GDM1 (cell line): Measurements from ENCODE around the gene ING3.
"Not testable (repeated sequence)": the region's sequence is repeated elsewhere in the genome, so short reads cannot be mapped to it uniquely, and the experiment has no call there.

Experiments used
- DNase-seq: peaks from one replicate; lab custom pipeline; 2025; lab: John Stamatoyannopoulos, UW

Gene ING3

DNA sequence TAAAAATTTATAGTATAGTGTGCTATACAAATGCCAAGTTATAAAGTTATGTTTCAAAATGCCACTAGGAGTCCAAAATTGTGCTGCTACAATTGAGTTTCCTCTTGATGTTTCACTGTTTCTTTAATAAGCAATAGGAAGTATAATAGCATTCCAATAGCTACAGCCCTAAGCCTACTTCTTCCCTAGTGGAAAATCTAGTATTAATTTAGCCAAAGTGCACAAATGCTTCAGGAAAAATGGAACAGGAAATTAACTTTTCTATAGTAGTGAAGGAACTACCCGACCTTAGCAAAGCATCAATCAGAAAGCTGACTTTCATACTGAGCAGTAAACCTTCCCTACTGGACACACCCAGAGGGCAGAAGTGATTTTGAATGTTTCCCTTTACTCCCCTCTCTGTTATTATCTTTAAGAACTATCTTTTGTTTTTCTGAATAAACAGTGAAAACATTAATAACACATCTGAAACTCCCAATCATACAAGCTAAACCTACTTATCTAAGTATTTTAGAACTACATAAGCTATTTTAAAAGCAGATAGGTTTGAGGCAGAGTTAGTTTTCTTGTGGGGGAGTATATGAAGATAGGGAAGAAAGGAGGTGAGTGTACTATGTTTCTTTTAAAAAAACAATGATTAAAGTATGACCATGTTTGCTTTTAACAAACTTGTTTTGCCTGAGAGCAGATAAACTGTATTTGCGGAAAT, 51.6 kb downstream of the ING3 start:
- no peak for DNase-seq

DNA sequence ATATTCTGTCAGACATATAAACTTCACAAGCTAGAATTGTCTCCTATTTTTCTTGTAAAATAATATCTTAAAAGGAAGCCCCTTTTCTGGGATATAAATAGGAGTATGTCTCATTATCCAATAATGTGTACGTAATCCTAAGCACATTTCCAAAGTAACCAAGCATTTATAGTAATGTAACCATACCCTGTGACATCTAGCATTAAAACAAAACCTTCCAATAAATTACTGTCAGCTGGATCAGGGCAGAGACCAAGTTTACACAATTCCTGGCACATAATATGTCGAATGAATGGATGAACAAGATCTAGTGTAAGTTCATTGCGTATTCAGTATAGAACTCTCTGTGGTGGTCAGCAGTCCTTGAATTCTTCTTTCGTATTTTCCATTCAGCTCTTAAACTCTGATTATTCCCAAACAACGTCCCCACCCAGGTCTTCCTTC, 52.2 kb downstream of the ING3 start:
- DNase-seq, result no peak

DNA sequence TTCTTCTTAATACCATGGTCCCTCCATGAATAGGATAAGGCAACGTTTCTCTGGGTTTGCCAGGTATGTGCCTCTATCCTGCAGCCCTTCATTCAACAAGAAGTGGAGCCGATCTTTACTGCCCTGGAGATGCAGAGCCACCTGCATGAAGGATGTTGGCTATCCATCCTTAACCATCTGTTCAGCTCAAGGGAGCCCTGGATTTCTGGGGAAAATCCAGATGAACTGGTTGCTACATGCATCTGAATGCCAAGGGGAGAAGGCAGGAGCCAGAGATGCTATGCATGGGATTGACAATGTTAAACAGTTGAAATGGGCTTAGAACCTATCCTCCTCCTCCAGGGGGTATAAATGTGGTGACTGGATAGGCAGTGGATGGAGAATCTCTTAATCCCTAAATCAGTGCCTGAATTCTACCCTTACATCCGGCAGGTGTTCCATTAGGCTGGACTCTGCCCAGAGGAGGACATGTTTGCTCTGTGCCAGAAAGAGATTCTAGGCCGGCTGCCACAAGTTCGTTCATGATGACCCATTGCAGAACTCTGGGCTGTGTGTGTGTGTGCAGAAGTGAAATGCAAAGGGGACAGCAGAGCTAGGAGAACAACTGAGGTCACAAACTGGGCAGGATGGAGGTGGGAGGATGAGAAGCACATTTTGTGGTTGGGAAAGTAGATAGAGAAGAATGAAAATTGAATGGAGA, 53.6 kb downstream of the ING3 start:
- DNase-seq, result no peak

DNA sequence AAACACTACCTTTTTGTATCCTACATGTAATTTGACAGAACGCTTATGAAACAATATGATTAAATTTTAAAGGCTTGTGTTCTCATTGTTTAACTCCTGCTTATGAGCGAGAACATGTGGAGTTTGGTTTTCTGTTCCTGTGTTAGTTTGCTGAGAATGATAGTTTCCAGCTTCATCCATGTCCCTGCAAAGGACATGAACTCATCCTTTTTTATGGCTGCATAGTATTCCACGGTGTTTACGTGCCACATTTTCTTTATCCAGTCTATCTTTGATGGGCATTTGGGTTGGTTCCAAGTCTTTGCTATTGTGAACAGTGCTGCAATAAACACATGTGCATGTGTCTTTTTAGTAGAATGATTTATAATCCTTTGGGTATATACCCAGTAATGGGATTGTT, 54.5 kb downstream of the ING3 start:
- DNase-seq, result not testable (repeated sequence)

DNA sequence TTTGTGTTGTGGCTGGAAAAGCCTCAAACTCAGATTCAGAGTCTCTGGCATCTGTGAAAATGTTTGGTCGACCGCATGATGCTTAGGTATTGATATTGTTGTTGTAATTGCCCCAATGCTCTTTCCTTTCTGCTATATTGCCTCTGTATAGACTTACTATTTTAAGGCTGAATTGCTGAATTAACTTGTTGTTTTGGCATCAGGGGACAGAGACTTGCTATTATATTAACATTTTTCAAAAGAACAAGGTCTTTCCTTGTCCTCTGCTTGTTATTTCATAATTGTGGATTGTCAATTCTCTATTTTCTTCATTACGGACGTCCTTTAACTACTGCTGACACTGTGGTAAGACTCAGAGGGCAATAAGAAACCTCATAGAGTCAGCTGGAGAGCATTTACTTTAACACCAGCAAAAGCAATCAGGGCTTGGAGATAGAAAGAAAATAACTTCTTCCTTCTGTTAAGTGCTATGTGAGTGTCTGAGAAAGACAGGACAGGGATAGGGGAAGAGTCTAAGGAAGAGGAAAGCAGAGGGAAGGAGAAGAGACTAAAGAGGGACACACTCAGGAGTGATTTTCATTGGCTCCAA, 55.5 kb downstream of the ING3 start:
- DNase-seq, result no peak

DNA sequence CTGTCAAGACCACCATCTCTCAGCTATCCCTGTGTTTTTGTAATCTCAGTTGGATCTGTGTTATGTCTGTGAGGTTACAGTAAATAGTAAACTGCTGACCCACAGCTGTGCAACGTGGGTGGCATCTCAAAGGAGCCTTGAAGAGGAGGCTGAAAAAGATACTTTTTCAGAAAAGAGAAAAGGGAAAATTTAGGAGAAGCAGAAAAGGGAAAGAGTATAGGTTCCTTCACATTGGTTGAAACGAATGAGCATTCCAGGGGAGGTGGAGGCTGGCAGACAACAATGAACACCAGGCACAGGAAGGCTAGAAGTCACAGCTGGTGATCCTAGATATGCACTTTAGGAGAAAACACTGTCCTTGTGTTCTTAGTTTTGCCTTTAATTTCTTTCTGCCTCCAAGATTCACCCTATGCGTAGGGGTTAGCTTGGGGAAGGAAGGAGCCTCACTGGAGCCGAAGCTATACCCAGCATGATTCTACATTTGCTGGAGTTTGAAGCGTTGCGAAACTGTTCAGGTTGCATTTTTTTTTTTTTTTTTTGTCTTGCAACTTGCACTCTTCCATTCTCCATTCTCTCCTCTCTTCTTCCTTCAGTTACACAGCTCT, 56.2 kb downstream of the ING3 start:
- no peak for DNase-seq

DNA sequence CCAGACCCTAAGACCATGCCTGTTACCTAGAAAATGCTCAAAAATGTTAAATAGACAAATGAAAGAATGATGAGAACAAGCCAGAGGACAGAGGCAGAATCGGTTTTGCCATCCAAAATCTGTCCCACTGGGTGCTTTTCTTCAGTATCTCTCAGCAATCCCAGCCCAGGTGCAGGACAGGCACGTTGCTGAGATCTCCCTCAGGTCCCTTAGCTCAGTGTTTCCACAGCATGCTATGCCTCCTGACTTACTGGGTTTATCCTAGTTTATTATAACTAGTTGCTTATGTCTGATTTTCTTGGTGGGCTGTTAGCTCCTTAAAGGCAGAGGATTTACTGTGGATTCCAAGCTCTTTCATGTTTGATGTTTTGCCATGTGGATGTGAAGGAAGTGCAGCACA, 58.2 kb downstream of the ING3 start:
- DNase-seq, result no peak

DNA sequence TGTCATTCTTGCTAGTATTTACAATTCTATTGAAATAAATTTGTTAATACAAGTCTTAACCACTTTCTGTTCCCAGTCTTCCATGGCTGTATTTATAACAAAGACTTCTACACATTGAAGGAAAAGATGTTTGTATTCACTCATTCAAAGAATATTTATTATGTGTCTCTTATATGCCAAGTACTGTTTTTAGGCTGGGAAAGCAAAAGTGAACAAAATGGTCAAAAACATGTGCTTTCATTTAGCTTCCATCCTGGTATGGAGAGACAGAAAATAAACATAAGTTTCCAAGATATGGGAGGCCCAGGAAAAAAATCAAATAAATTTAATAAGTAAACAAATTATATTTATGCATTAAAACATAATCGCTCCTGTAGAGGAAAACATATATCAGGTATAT, 60.8 kb downstream of the ING3 start:
- DNase-seq, result no peak

DNA sequence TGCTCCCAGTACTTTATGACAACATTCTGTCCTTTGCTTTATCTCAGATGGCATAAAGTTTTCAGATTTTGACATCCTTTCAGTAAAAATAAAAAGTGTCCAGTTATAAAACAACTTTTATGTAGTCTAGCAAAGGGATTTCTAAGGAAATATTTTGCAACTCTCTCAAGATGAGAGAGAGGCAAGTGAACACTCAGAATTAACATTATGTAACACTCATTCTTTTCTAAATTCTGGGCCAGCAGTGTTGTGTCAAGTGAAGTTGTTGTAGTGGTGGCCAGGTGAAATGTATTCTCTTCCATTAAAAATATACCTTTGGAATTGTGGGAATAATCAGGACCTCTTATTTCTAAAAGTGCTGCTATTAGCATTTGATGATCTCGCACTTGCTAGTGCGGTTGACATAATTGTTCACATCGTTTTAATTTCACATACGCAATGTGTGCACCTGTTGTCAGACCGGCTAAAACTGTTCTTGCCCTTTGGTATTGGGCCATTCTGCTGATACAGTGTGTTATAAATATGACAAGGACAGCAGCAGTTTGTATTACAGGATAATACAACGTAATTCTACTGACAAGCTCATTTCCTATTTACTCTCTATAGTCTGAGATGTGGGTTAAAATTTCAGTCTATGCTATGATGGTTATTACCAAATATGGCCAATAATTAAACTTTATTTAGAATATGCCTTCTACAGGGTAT, 61.7 kb downstream of the ING3 start:
- no peak for DNase-seq

DNA sequence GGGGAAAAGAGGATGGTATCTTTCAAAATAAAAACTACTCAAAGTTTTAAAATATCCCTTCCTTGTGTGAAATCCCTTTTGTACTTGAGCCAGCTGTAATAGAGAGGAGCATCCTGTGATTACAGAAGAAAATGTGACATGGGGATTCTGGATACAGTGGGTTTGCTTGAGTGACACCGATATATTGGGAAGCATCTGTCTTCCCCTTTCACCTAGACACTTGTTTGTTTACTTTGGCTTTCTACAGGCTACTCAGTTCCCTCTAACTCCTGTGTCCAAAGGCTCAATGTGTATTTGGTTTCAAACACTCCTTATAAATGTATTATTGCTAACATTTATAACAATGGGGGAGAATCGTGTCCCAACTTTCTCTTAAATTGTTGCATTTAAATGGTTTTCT, 62.3 kb downstream of the ING3 start:
- DNase-seq, result no peak

DNA sequence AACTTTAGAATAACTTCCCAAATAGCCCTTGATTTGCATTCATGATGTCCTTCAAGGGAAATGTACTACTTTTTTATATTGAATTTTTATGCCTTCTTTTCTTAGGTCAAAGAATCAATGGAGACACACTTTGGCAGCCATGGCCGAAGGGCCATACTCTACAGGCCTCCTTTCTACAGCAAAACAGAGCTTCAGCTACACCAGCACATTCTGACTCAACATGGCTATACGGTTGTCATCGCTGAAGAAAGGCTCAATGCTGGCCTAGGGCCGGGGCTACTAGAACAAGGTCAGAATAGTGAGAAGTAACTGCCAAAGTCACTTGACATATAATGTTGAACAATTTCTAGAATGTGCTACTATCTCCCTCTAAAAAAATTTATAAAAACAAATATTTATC, 65.0 kb downstream of the ING3 start:
- DNase-seq, result no peak

DNA sequence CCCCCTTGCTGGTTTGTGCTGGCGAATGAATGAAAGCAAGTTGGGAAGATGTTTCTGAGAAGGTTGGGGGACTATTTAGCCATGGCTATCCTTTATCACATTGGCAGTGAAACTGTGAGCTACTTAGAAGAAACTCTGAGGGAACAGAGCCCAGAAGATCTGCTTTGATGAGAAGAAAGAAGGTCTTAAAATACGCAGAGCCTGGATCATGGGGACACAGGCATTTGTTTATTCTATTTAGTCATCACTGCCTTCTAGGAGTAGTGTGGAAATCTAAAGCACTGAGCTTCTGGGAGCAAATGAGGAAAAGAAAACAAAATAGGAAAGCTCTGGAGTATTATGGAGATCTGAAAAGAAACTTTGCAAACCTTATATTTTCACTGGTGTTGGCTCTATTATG, 66.4 kb downstream of the ING3 start:
- no peak for DNase-seq

DNA sequence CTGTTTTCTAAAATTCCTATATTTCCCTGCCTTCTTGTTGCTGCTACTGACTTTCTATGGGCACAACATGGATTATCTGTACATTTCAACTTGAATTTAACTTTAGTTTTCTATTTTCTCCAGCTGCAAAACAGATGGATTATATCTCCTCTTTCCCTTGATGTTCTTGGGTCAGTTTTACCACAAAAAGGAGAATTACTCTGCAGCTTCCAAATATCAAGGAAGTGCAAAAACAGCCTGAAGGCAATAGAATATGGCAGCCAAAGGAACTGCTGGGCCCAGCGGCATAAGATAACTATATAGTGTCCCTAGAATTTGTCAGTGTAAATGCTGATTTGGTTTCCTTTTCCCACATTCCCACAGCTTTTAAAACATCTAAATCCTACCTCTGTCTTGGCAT, 67.0 kb downstream of the ING3 start:
- no peak for DNase-seq

DNA sequence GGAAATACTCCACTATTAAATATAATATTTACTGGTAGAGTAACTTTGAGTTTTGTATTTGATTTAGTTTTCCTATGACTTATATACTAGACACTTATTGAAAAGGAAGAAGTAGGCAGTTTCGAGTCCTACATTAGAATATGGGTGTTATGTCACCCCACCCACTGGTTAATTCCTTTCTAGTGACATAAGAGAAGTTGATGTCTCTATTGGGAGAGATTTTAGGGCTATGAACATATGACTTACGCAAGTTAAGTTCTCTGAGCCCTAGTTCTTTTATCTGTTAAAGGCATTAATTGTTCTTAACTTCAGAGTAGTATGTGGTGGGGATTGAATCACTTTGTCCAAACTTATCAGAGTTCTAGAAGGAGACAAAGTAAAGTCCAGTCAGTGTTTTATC, 68.4 kb downstream of the ING3 start:
- no peak for DNase-seq

DNA sequence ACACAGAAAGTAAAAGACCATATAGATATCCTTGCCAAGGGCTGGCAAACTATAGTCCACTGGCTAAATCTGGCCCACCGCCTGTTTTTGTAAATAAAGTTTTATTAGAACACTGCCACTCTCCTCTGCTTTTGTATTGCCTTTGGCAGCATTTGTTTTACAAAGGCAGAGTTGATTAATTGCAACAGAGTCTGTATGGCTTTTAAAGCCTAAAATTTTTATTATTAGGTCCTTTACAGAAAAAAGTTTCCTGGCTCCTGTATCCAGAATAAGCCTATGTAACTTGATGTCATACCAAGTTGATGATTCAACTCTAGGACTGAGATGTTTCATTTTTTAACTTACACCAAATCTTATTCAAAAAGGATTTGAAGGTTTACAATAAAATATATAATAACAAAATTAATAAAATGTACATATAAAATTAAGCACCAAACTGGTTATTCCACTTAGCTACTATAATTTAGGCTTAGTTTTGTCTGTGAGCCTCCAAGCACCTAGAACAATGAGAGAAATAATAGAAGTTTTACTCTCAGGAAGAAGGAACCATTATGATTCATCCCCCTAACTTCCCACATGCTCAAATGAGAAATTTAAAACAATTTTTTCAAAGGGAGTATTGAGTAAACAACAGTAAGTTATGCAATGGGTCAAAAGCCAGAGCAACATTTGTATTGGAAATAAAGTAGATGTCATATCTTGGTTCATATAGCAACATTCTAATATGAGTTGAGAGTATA, 69.8 kb downstream of the ING3 start:
- no peak for DNase-seq

DNA sequence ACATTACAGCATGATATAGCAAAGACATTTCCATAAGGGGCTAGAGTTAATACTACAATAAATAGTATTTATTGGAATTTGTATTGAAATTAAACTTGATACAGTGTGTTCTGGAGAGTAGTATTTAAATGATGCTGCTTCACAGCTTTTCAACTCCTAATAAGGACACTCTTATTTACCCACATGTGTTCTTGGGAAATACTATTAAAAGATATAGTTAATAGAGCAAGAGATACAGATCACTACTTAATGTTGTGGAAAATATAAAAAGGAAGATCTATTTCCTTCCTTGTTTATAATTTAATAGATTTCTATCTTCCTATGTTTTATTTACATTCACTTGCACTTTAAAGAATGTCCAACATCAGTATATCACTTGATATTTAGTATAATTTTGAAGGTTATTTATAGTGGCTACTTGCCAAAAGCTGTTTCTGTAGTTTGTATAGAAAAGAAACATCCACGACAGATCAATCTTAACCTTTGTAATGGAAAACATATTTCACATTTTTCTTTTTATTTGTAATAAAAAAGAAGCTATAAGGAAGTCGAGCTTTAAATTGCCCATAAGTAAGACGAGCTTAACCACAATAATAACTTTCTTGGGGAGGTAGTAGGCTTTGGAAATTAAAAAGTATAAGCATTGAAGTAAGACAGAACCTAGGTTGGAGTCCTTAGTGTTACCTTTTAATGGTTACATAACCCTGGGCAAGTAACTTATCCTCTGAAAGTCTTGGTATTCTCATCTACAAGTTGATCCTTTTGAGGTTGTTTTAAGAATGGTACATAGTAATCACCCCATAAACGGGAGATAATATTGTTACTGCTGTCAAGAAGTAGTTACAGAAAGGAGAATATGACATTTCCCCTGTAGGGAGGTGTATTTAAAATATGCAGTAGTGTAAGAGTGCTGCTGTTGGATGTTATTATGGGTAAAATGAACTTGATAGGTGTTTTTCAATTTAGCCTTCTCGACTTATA, 70.7 kb downstream of the ING3 start:
- DNase-seq, result no peak

DNA sequence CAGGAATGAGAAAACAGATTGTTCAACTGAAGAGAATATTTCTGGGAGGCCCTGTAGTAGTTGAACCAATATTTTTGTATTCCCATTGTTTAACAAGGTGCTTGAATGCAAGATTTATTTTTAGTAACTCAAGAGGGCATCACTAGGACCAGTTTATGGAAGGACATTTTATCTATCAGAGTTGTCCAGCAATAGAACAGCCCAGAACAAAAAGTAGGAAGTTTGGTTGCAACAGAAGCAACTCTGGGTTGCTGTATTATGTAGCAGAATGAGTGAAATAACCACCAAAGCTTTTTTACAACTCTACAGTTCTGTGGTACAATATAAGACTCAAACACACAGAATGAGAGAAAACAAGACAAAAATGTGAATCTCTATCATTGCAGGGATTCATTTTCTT, 72.6 kb downstream of the ING3 start:
- no peak for DNase-seq

DNA sequence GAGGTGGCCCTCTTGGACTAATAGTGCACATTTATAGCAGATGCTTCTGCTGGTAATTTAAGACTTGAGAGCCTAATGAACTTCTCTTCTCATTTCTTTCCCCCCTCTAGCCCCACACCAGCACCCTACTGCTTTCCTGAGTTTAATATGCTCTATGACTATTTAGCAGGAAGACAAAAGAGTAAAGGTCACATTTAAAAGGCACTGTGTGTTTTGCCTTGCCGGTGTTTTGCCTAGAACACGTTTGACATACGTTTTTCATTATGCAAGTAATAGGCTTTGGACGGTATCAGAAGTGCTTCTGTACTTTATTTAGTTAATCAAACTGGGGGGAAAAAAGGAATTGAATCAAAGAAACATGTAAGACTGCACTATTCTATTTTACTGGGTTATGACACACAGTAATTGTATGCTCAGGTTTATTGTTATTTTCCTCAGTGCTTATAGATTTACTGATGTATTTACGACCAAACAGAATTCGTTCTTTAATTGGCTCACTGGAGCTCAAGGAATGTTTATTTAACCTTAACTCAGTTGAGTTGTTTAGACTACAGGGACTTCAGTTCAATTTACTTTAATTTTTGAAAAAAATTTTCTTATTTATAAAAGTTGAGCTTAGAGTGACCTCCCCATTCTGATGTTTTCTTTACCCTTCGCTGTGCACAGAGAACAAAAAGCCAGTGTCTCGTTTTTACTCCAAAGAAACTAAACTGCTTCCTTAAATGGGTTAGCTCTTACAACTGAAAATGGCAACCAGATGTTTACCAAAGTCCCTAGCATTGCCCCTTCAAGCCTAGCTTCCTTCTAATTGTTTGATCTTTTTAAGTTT, 73.3 kb downstream of the ING3 start:
- no peak for DNase-seq

DNA sequence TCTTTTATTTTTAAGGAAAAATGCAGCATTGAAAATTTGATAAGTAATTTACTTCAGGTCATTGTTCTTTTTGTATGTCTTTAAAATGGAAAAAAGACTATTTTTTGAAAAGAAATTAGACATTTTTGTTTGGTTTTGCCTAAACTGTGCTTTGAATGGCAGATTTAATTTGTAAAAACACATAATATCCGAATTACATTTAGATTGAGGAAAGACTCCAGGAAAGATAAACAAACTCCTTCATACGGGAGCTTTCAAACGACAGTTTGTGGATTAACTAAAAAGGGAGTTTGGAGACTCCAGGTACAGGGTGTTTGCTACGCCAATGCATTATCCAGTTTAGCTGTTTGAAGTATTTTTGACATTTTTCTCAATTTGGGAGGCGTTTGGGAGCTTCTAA, 74.0 kb downstream of the ING3 start:
- no peak for DNase-seq

DNA sequence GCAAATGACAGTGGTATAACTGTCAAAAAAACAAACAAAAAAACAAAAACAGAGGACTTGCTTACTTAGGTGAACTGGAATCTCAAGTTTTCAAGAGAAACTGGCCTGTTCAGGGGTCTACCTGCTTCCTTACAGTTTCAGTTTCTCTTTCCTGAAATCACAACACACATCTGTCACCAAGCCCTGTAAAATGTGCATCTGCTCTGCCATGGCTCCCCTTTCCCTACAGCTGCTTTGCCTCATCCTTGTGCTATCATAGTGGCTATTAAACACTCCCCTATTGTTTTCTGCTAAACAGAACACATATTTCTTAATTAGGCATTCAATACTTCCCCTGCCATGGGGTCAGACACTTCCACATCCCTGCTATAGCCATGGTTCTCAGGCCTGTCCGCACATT, 75.6 kb downstream of the ING3 start:
- no peak for DNase-seq
